HCT116 (cell line): Measurements from ENCODE around the gene PIGC. TPM values are rescaled to one million over a fixed set of nuclear protein-coding genes. Genes with fewer than 3 reads are reported as not detected.

Source experiments
- ATAC-seq: fragments of 200-7000 bp; cut with Tn5 transposase; 2 replicates; pipeline ENCODE4 v1.9.1; 2020; ENCODE audit warnings: mild to moderate bottlenecking, moderate library complexity
- BruUV-seq: library from RNA; stranded (reverse); fragments of 400-500 nt; replicated peaks from 2 replicates; lab custom pipeline; 2021; lab: Mats Ljungman, UMichigan
- CTCF ChIA-PET: fragments of 300-600 bp; sonication (Branson Sonifier 250); formaldehyde crosslinking; loops from one replicate; lab custom pipeline; 2021; ENCODE audit warnings: antibody characterized with exemption; lab: Charles Lee
- POLR2A ChIA-PET: fragments of 300-600, 350-600 bp; sonication (Branson Sonifier 250); formaldehyde crosslinking; loops from one replicate; lab custom pipeline; 2021; ENCODE audit warnings: antibody characterized with exemption; lab: Charles Lee
- RAD21 ChIA-PET, 2 experiments: fragments of 300-600 bp; sonication (Branson Sonifier 250); formaldehyde crosslinking; loops; one replicate each; lab custom pipeline; 2023; ENCODE audit warnings: low total read pairs in 2 of 2; ENCODE audit not compliant: uncharacterized antibody in 2 of 2, unreplicated experiment in 2 of 2, low non-redundant PET in 1 of 2; lab: Charles Lee
- DNase-seq: peaks from one replicate; pipeline ENCODE4 v3.0.0-alpha.2; 2010; ENCODE audit warnings: low read depth, low spot score
- H2AFZ ChIP-seq: fragments of 200-600 bp; shearing (Covaris generic), sonication (generic); 2 replicates; pipeline ENCODE4 v1.6.1; 2017; ENCODE audit warnings: low read depth, mixed run types, mixed read lengths, antibody characterized with exemption, low read length; ENCODE audit not compliant: poor library complexity, severe bottlenecking
- H3K27ac ChIP-seq: 2 replicates; pipeline ENCODE4 v1.5.1; 2012; ENCODE audit warnings: low read depth, low read length
- H3K27me3 ChIP-seq: fragments of 200-600 bp; sonication (generic); 2 replicates; pipeline ENCODE4 v1.6.1; 2016; ENCODE audit warnings: mixed run types, low read length, mixed read lengths; ENCODE audit not compliant: insufficient read depth
- H3K36me3 ChIP-seq, 2 experiments: fragments of 200-500 bp in 1 of 2; fragments of 200-600 bp in 1 of 2; sonication (Bioruptor generic) in 1 of 2; sonication (generic) in 1 of 2; 2 replicates each; pipeline versions ENCODE4 v1.5.1 to v1.6.1; 2014 to 2016; ENCODE audit warnings: low read length in 2 of 2, inconsistent platforms in 1 of 2, mixed read lengths in 1 of 2, mixed run types in 1 of 2; ENCODE audit not compliant: insufficient read depth in 2 of 2, control insufficient read depth in 1 of 2
- H3K4me1 ChIP-seq, 2 experiments: fragments of 200-600 bp in 1 of 2; sonication (generic) in 1 of 2; 2 replicates each; pipeline versions ENCODE4 v1.5.1 to v1.6.1; 2012 to 2017; ENCODE audit warnings: low read length in 2 of 2, inconsistent platforms in 1 of 2, mild to moderate bottlenecking in 1 of 2, mixed read lengths in 1 of 2, mixed run types in 1 of 2, moderate library complexity in 1 of 2; ENCODE audit not compliant: insufficient read depth in 2 of 2, control insufficient read depth in 1 of 2
- H3K4me2 ChIP-seq: fragments of 200-600 bp; sonication (generic); 2 replicates; pipeline ENCODE4 v1.6.1; 2017; ENCODE audit warnings: mixed run types, low read length, mixed read lengths
- H3K4me3 ChIP-seq, 2 experiments: fragments of 200-600 bp in 1 of 2; sonication (generic) in 1 of 2; replicated peaks in 1 of 2; 2 replicates each; pipeline ENCODE4 v1.5.1; 2011 to 2016; ENCODE audit warnings: low read length in 2 of 2, control low read depth in 1 of 2, low read depth in 1 of 2, mild to moderate bottlenecking in 1 of 2, mixed read lengths in 1 of 2, mixed run types in 1 of 2
- H3K79me2 ChIP-seq: fragments of 200-600 bp; sonication (generic); 2 replicates; pipeline ENCODE4 v1.6.1; 2017; ENCODE audit warnings: mild to moderate bottlenecking, mixed run types, low read length, moderate library complexity, mixed read lengths; ENCODE audit not compliant: insufficient read depth
- H3K9ac ChIP-seq: fragments of 200-600 bp; sonication (generic); 2 replicates; pipeline ENCODE4 v1.6.1; 2016; ENCODE audit warnings: low read length, mixed read lengths
- H3K9me2 ChIP-seq: fragments of 200-600 bp; sonication (generic), shearing (Covaris generic); 2 replicates; pipeline ENCODE4 v1.6.1; 2017; ENCODE audit warnings: mixed run types, mild to moderate bottlenecking, moderate library complexity; ENCODE audit not compliant: insufficient read depth
- H3K9me3 ChIP-seq, 2 experiments: fragments of 200-500 bp in 1 of 2; fragments of 200-600 bp in 1 of 2; sonication (Bioruptor generic) in 1 of 2; sonication (generic) in 1 of 2; 2 replicates each; pipeline ENCODE4 v1.6.1; 2014 to 2017; ENCODE audit warnings: low read length in 2 of 2, mixed read lengths in 2 of 2, inconsistent platforms in 1 of 2, low read depth in 1 of 2, mild to moderate bottlenecking in 1 of 2, mixed run types in 1 of 2, moderate library complexity in 1 of 2; ENCODE audit not compliant: control insufficient read depth in 1 of 2, insufficient read depth in 1 of 2
- H4K20me1 ChIP-seq: fragments of 200-600 bp; sonication (generic), shearing (Covaris generic); 2 replicates; pipeline ENCODE4 v1.6.1; 2017; ENCODE audit warnings: mixed run types, mild to moderate bottlenecking, moderate library complexity; ENCODE audit not compliant: insufficient read depth
- ATF3 ChIP-seq: IDR thresholded peaks from 2 replicates; pipeline ENCODE4 v1.6.1; 2012
- CEBPB ChIP-seq: IDR thresholded peaks from 2 replicates; pipeline ENCODE4 v1.6.1; 2012; ENCODE audit warnings: low read depth
- CTCF ChIP-seq, 3 experiments: fragments of 200-600 bp in 1 of 3; sonication (generic) in 1 of 3; IDR thresholded peaks in 2 of 3; conservative IDR thresholded peaks in 1 of 3; 2 replicates each; pipeline ENCODE4 v1.5.1; 2012 to 2017; ENCODE audit warnings: low read depth in 2 of 3, low read length in 2 of 3, antibody characterized with exemption in 1 of 3, borderline replicate concordance in 1 of 3, control low read depth in 1 of 3, mild to moderate bottlenecking in 1 of 3, mixed read lengths in 1 of 3, mixed run types in 1 of 3, moderate library complexity in 1 of 3; ENCODE audit not compliant: insufficient read depth in 1 of 3
- ELF1 ChIP-seq: IDR thresholded peaks from 2 replicates; pipeline ENCODE4 v1.6.1; 2012; ENCODE audit warnings: low read depth, borderline replicate concordance
- EZH2phosphoT487 ChIP-seq: fragments of 200-600 bp; IDR thresholded peaks from 2 replicates; pipeline ENCODE4 v1.6.1; 2018; ENCODE audit warnings: antibody characterized with exemption, borderline replicate concordance
- FOSL1 ChIP-seq: IDR thresholded peaks from 2 replicates; pipeline ENCODE4 v1.6.1; 2012; ENCODE audit warnings: low read depth
- POLR2A ChIP-seq: IDR thresholded peaks from 2 replicates; pipeline ENCODE4 v1.7.0; 2011; ENCODE audit warnings: borderline replicate concordance; ENCODE audit not compliant: insufficient read depth, insufficient read length; ENCODE audit errors: extremely low read depth
- POLR2AphosphoS5 ChIP-seq: IDR thresholded peaks from 2 replicates; pipeline ENCODE4 v1.6.1; 2011; ENCODE audit warnings: mild to moderate bottlenecking, low read depth, low read length, moderate library complexity
- RAD21 ChIP-seq: IDR thresholded peaks from 2 replicates; pipeline ENCODE4 v1.6.1; 2012; ENCODE audit warnings: low read depth, mild to moderate bottlenecking
- REST ChIP-seq: IDR thresholded peaks from 2 replicates; pipeline ENCODE4 v1.6.1; 2012; ENCODE audit warnings: low read depth
- TCF7L2 ChIP-seq: IDR thresholded peaks from 2 replicates; pipeline ENCODE4 v1.7.0; 2011; ENCODE audit warnings: borderline replicate concordance, inconsistent platforms; ENCODE audit not compliant: insufficient read depth, insufficient read length; ENCODE audit errors: extremely low read depth
- YY1 ChIP-seq: IDR thresholded peaks from 2 replicates; pipeline ENCODE4 v1.6.1; 2011; ENCODE audit warnings: low read length, low read depth, moderate library complexity, mild to moderate bottlenecking; ENCODE audit not compliant: insufficient replicate concordance; ENCODE audit errors: extremely low read depth
- ZBTB33 ChIP-seq: IDR thresholded peaks from 2 replicates; pipeline ENCODE4 v1.6.1; 2011; ENCODE audit warnings: mild to moderate bottlenecking, low read length, moderate library complexity; ENCODE audit not compliant: insufficient replicate concordance; ENCODE audit errors: extremely low read depth
- ZFX ChIP-seq: fragments of 450-650 bp; IDR thresholded peaks from 2 replicates; pipeline ENCODE4 v1.6.1; 2017
- ZNF274 ChIP-seq: fragments of 200-500 bp; sonication (Bioruptor generic); IDR thresholded peaks from 2 replicates; pipeline ENCODE4 v1.6.1; 2014; ENCODE audit warnings: mild to moderate bottlenecking, low read depth, low read length, inconsistent platforms
- intact Hi-C: fragments of 100-400 bp; cut with micrococcal nuclease; formaldehyde crosslinking; loops from 2 replicates; pipeline ENCODE4 v1.10.0; 2022
- total RNA-seq: library from RNA; stranded (reverse); gene quantifications from one replicate; pipeline ENCODE4 v1.2.1, GENCODE V29; 2021; ENCODE audit not compliant: unreplicated experiment

PIGC gene
- total RNA-seq, 1 experiment from 2014 or later, result 11.9 TPM

GRCh38 chr1:172460887-172461315, 17.0 kb upstream of the PIGC start:
- ATAC-seq (no peak), DNase-seq (no peak)
- Histone ChIP-seq H3K27ac (no peak overlapping the region), H3K9me3 (no peaks in the 10 kb centered on the region), H3K4me1 (no peaks in the 10 kb centered on the region), H3K4me3 (no peak overlapping the region), H3K27me3 (no peaks in the 10 kb centered on the region), H2AFZ (no peak overlapping the region), H3K9ac (no peak overlapping the region), H4K20me1 (no peaks in the 10 kb centered on the region), H3K9me2 (no peaks in the 10 kb centered on the region), H3K36me3 (no peaks in the 10 kb centered on the region), H3K4me2 (no peak overlapping the region), H3K79me2 (no peaks in the 10 kb centered on the region)
- intact Hi-C loops, result no loop called here
- ChIA-PET POLR2A (no interaction called here), CTCF (no interaction called here), RAD21 (no interaction called here)
- TF ChIP-seq POLR2A (no peak), EZH2phosphoT487 (no peak), ELF1 (no peak), REST (no peak), ZNF274 (no peak), ZFX (no peak), POLR2AphosphoS5 (no peak), ZBTB33 (no peak), ATF3 (no peak), RAD21 (no peak), YY1 (no peak), TCF7L2 (no peak), CTCF (IDR thresholded peaks at IDR 0.05 in 2 of 3, conservative IDR thresholded peaks at IDR 0.05 in 1 of 3; ENCODE audit: borderline replicate concordance in 1 of 3, insufficient read depth in 1 of 3, low read depth in 2 of 3, low read length in 2 of 3) (no peak), CEBPB (no peak), FOSL1 (no peak)
- no TSS peak for BruUV-seq
